ENCODE measurements around the gene EFR3B.
"Not testable (repeated sequence)": the region's sequence is repeated elsewhere in the genome, so short reads cannot be mapped to it uniquely, and the experiment has no call there.

Gene EFR3B

GRCh38 chr2:25140535-25140934 is 98.7 kb downstream of the EFR3B start:
- H3K4me1 ChIP-seq (ENCODE audit: control insufficient read depth, insufficient read depth, low read length); H3K9me3 ChIP-seq (ENCODE audit: control insufficient read depth, low read length); H3K36me3 ChIP-seq (ENCODE audit: control insufficient read depth, insufficient read depth, low read length); H3K27ac ChIP-seq (ENCODE audit: insufficient read depth, low read depth, low read length, poor library complexity, severe bottlenecking); H3K27me3 ChIP-seq (ENCODE audit: control insufficient read depth, insufficient read depth, low read length, poor library complexity, severe bottlenecking); H3K4me3 ChIP-seq (ENCODE audit: insufficient read depth, low read depth, low read length): not testable (repeated sequence)
- WGBS, 2 experiments = 89 to 94% methylated on average over 4 of the region's 4 CpGs

DNA sequence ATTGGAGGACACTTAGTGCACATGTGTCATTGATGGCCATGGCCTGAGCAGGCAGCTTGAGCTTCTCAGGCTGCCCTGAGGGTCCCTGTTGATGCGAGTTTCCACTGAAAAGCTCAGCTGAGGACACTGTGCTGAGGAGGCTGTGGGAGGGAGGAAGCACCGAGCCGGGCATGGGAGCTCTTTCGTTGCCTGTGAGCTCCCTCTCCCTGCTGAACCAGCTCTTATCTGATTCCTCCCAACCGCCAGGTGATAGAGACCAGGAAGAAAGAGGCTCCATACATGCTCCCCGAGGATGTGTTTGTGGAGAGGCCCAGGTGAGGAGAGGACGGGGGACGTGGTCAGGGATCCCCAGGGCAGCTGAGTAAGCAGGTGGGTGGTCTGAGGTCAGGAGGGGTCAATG is 99.2 kb downstream of the EFR3B start:
- Histone ChIP-seq H3K4me1 (ENCODE audit: control insufficient read depth, insufficient read depth, low read length) (no peaks in the 10 kb centered on the region), H3K27me3 (ENCODE audit: control insufficient read depth, insufficient read depth, low read length, poor library complexity, severe bottlenecking) (no peaks in the 10 kb centered on the region), H3K9me3 (ENCODE audit: control insufficient read depth, low read length) (no peaks in the 10 kb centered on the region), H3K36me3 (ENCODE audit: control insufficient read depth, insufficient read depth, low read length) (peaks cover 5% of the 10 kb centered on the region), H3K27ac (ENCODE audit: insufficient read depth, low read depth, low read length, poor library complexity, severe bottlenecking) (no peak overlapping the region), H3K4me3 (ENCODE audit: insufficient read depth, low read depth, low read length) (no peak overlapping the region)
- WGBS, 2 experiments = 92 to 93% methylated on average over 8 of the region's 8 CpGs

GRCh38 chr2:25145803-25146202 is 103.9 kb downstream of the EFR3B start:
- 85 to 91% methylated on average over 6 of the region's 6 CpGs for WGBS, 2 experiments
- no peaks in the 10 kb centered on the region for H3K4me1 ChIP-seq (ENCODE audit: control insufficient read depth, insufficient read depth, low read length)
- no peaks in the 10 kb centered on the region for H3K9me3 ChIP-seq (ENCODE audit: control insufficient read depth, low read length)
- H3K36me3 ChIP-seq (ENCODE audit: control insufficient read depth, insufficient read depth, low read length) = peaks cover 6% of the 10 kb centered on the region
- no peaks in the 10 kb centered on the region for H3K27me3 ChIP-seq (ENCODE audit: control insufficient read depth, insufficient read depth, low read length, poor library complexity, severe bottlenecking)
- H3K27ac ChIP-seq (ENCODE audit: insufficient read depth, low read depth, low read length, poor library complexity, severe bottlenecking) = no peak overlapping the region
- H3K4me3 ChIP-seq (ENCODE audit: insufficient read depth, low read depth, low read length) = no peak overlapping the region

- 91 to 94% methylated on average over 10 of the region's 10 CpGs for WGBS, 2 experiments
- H3K9me3 ChIP-seq (ENCODE audit: control insufficient read depth, low read length) = no peaks in the 10 kb centered on the region
- H3K27me3 ChIP-seq (ENCODE audit: control insufficient read depth, insufficient read depth, low read length, poor library complexity, severe bottlenecking) = no peaks in the 10 kb centered on the region
- H3K36me3 ChIP-seq (ENCODE audit: control insufficient read depth, insufficient read depth, low read length) = peaks cover 6% of the 10 kb centered on the region
- H3K27ac ChIP-seq (ENCODE audit: insufficient read depth, low read depth, low read length, poor library complexity, severe bottlenecking) = no peak overlapping the region
- H3K4me3 ChIP-seq (ENCODE audit: insufficient read depth, low read depth, low read length) = no peak overlapping the region
- H3K4me1 ChIP-seq (ENCODE audit: control insufficient read depth, insufficient read depth, low read length) = no peaks in the 10 kb centered on the region
Observed at GRCh38 chr2:25146896-25147295, 105.0 kb downstream of the EFR3B start.

- peaks cover 6% of the 10 kb centered on the region for H3K36me3 ChIP-seq (ENCODE audit: control insufficient read depth, insufficient read depth, low read length)
- H3K4me3 ChIP-seq (ENCODE audit: insufficient read depth, low read depth, low read length) = no peak overlapping the region
- no peaks in the 10 kb centered on the region for H3K9me3 ChIP-seq (ENCODE audit: control insufficient read depth, low read length)
- no peaks in the 10 kb centered on the region for H3K4me1 ChIP-seq (ENCODE audit: control insufficient read depth, insufficient read depth, low read length)
- no peak overlapping the region for H3K27ac ChIP-seq (ENCODE audit: insufficient read depth, low read depth, low read length, poor library complexity, severe bottlenecking)
- WGBS, 2 experiments = 84 to 92% methylated on average over 6 of the region's 6 CpGs
- no peaks in the 10 kb centered on the region for H3K27me3 ChIP-seq (ENCODE audit: control insufficient read depth, insufficient read depth, low read length, poor library complexity, severe bottlenecking)
Observed at GRCh38 chr2:25149646-25150045, 107.8 kb downstream of the EFR3B start.

- 87 to 95% methylated on average over 5 of the region's 5 CpGs for WGBS, 2 experiments
- H3K36me3 ChIP-seq (ENCODE audit: control insufficient read depth, insufficient read depth, low read length); H3K4me1 ChIP-seq (ENCODE audit: control insufficient read depth, insufficient read depth, low read length); H3K27me3 ChIP-seq (ENCODE audit: control insufficient read depth, insufficient read depth, low read length, poor library complexity, severe bottlenecking); H3K4me3 ChIP-seq (ENCODE audit: insufficient read depth, low read depth, low read length); H3K27ac ChIP-seq (ENCODE audit: insufficient read depth, low read depth, low read length, poor library complexity, severe bottlenecking); H3K9me3 ChIP-seq (ENCODE audit: control insufficient read depth, low read length): not testable (repeated sequence)
Observed at GRCh38 chr2:25150993-25151392, 109.1 kb downstream of the EFR3B start.

GRCh38 chr2:25151718-25152117 is 109.8 kb downstream of the EFR3B start:
- no peaks in the 10 kb centered on the region for H3K36me3 ChIP-seq (ENCODE audit: control insufficient read depth, insufficient read depth, low read length)
- 94 to 96% methylated on average over 12 of the region's 12 CpGs for WGBS, 2 experiments
- no peak overlapping the region for H3K27ac ChIP-seq (ENCODE audit: insufficient read depth, low read depth, low read length, poor library complexity, severe bottlenecking)
- H3K4me3 ChIP-seq (ENCODE audit: insufficient read depth, low read depth, low read length) = no peak overlapping the region
- no peaks in the 10 kb centered on the region for H3K9me3 ChIP-seq (ENCODE audit: control insufficient read depth, low read length)
- H3K4me1 ChIP-seq (ENCODE audit: control insufficient read depth, insufficient read depth, low read length) = no peaks in the 10 kb centered on the region
- no peaks in the 10 kb centered on the region for H3K27me3 ChIP-seq (ENCODE audit: control insufficient read depth, insufficient read depth, low read length, poor library complexity, severe bottlenecking)

DNA sequence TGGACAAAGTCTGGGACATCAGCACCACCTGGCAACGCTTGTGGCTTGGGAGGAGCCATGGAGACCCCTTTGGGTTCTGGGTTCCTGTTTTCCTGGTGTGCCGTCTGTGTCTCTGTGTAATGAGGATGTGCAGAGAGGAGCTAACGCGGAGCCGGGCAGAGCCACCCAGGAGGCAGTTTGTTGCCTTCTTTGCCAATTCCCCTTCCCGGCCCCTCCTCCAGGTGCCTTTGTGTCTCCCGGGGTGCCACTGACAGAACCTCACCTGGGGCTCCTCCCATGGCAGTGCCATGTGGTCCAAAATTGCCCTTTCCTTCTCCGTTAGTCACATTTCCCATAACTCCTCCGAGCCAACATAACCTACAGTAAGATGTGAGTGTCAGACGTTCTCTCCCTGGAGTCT is 113.5 kb downstream of the EFR3B start:
- Histone ChIP-seq H3K4me1 (ENCODE audit: control insufficient read depth, insufficient read depth, low read length) (peaks cover 8% of the 10 kb centered on the region), H3K4me3 (ENCODE audit: insufficient read depth, low read depth, low read length) (no peak overlapping the region), H3K27me3 (ENCODE audit: control insufficient read depth, insufficient read depth, low read length, poor library complexity, severe bottlenecking) (no peaks in the 10 kb centered on the region), H3K36me3 (ENCODE audit: control insufficient read depth, insufficient read depth, low read length) (no peaks in the 10 kb centered on the region), H3K27ac (ENCODE audit: insufficient read depth, low read depth, low read length, poor library complexity, severe bottlenecking) (no peak overlapping the region), H3K9me3 (ENCODE audit: control insufficient read depth, low read length) (no peaks in the 10 kb centered on the region)
- WGBS, 2 experiments = 87 to 92% methylated on average over 10 of the region's 10 CpGs

- Histone ChIP-seq H3K4me3 (ENCODE audit: insufficient read depth, low read depth, low read length) (no peak overlapping the region), H3K27me3 (ENCODE audit: control insufficient read depth, insufficient read depth, low read length, poor library complexity, severe bottlenecking) (no peaks in the 10 kb centered on the region), H3K27ac (ENCODE audit: insufficient read depth, low read depth, low read length, poor library complexity, severe bottlenecking) (no peak overlapping the region), H3K4me1 (ENCODE audit: control insufficient read depth, insufficient read depth, low read length) (peaks cover 10% of the 10 kb centered on the region), H3K36me3 (ENCODE audit: control insufficient read depth, insufficient read depth, low read length) (no peaks in the 10 kb centered on the region), H3K9me3 (ENCODE audit: control insufficient read depth, low read length) (no peaks in the 10 kb centered on the region)
- 96% methylated on average over 11 of the region's 11 CpGs for WGBS, 2 experiments
Observed at GRCh38 chr2:25158096-25158852, 116.4 kb downstream of the EFR3B start.

DNA sequence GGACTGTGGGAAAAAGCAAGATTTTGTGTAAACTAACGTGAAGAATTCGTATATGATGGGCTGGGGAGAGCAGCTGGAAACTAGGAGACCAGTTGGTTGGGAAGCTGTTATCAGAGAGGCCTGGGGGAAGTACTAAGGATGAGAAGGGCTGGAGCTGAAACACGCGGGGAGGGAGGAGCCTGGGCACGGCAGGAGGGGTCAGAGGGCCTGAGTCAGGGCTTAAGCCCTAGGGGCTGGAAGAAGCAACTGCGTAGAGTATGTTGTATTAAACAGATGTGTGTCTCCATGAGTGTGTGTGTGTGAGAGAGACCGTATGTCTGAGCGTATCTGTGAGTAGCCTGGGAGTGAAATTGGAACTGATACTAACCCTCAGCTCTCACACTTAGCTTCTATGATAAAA is 118.1 kb downstream of the EFR3B start:
- 50 to 62% methylated on average over 8 of the region's 8 CpGs for WGBS, 2 experiments
- Histone ChIP-seq H3K27me3 (ENCODE audit: control insufficient read depth, insufficient read depth, low read length, poor library complexity, severe bottlenecking) (peaks cover 4% of the 10 kb centered on the region), H3K36me3 (ENCODE audit: control insufficient read depth, insufficient read depth, low read length) (no peaks in the 10 kb centered on the region), H3K4me3 (ENCODE audit: insufficient read depth, low read depth, low read length) (no peak overlapping the region), H3K4me1 (ENCODE audit: control insufficient read depth, insufficient read depth, low read length) (peaks cover 10% of the 10 kb centered on the region), H3K27ac (ENCODE audit: insufficient read depth, low read depth, low read length, poor library complexity, severe bottlenecking) (no peak overlapping the region), H3K9me3 (ENCODE audit: control insufficient read depth, low read length) (no peaks in the 10 kb centered on the region)

DNA sequence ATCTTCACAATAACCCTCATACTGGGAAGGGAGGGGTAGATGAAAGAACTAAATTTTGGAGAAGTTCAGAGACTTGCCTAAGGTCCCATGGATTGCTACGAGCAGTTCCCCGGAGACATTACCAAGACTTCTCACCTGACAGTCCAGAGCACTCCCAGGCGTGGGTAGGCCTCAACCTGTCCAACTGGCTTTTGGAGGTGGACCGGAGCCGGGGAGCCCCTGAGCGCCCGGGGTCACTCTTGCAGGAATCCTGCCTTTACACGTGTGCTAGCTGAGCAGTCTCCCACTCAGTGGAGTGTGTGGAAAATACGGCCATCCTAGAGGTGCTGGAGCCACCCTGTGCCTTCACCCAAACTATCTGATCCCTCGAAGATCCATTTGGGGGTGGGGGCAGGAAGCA is 118.5 kb downstream of the EFR3B start:
- Histone ChIP-seq H3K27ac (ENCODE audit: insufficient read depth, low read depth, low read length, poor library complexity, severe bottlenecking) (no peak overlapping the region), H3K36me3 (ENCODE audit: control insufficient read depth, insufficient read depth, low read length) (no peaks in the 10 kb centered on the region), H3K4me1 (ENCODE audit: control insufficient read depth, insufficient read depth, low read length) (peaks cover 10% of the 10 kb centered on the region), H3K27me3 (ENCODE audit: control insufficient read depth, insufficient read depth, low read length, poor library complexity, severe bottlenecking) (peaks cover 6% of the 10 kb centered on the region), H3K4me3 (ENCODE audit: insufficient read depth, low read depth, low read length) (no peak overlapping the region), H3K9me3 (ENCODE audit: control insufficient read depth, low read length) (no peaks in the 10 kb centered on the region)
- 93 to 95% methylated on average over 10 of the region's 10 CpGs for WGBS, 2 experiments
